ENCODE results near the gene DAAM1.

DAAM1 gene

DNA sequence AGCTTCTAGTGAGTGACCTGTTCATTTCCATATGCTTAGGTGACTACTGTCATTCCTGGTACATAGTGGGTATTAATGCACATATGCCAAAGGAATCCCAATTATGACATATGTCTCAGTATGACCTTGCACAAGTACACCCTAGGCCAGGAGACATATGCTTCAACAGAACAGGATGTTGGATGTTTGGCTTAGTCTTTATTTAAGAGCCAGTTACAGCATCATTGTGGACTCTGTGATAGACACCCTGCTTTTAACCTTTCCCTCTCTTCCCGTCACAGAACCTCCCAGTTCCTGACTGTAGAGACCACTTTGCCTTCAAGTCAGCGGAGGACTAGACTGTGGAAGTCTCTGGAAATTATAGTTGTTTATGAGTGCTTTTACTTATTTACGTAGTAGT, 72.9 kb downstream of the DAAM1 start:
- no peak for DNase-seq

DNA sequence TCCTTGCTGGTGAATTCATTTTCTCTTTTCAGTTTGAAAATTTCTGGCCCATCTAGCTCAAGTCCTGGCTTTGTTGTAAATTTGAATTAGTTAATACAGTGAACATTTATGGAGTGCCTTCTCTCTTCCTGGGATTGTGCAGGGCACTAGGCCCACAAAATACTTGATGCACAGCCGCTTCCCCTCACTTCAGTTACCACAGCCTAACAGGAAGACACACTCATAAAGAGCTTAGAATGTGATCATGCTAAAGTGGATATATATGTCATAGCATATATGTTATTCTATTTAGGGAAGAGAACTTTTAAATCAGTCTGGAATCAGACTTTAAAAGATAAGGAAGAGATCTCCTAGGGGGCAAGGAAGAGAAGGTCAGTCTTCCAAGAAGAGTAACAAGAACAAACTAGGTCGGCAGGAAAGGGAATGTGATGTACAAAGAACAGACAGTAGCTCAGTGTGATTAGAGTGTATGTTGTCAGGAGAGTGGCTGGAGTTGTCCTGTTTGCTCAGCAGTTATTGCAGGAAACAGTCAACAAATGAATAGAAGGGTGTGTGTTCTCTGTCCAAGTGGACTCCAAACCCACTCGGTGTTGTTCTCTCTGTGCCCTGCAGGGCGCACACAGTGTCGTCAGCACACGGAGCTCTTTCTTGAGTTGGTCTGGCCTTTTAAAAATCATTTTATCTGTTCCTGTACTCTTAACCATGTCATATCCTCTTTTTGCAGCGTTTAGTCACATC, 74.4 kb downstream of the DAAM1 start:
- no peak for DNase-seq

DNA sequence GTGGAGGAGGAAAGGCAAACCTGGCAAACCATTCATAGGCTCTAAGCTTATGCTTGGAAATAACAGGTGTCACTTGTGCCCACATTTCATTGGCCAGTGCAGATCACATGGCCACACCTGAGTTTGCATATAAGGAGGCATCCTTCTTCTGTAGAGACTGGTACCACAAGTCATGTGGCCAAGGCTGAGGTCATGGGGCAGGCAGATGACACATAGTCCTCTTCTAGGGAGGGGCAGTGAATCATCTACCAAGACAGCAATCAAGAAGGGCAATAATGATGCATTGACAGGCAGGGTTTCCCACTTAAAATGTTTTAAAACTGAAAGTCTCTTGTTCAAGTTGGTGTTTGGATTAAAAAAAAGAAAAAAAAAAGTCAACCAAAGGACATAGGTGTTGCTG, 77.3 kb downstream of the DAAM1 start:
- peak; percentile 63 for DNase-seq

DNA sequence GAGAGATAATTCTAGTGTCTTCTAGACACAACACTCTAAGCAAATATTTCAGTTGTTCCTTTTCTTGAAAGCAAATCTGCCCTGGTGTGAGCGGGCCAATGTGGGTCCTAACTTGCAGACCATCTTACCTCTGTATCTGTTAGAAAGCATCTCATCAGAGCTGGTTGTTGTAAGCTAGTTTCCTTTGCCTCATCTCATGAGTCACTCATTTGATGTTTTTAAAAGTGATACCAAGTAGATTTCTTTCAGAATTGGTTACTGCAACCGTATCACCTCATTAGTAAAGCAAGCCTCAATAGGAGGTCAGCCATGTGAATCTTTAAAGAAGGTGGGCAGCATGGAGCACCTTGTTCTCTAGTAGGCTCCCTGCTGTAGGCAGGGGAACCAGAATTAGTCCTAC, 78.6 kb downstream of the DAAM1 start:
- no peak for DNase-seq

DNA sequence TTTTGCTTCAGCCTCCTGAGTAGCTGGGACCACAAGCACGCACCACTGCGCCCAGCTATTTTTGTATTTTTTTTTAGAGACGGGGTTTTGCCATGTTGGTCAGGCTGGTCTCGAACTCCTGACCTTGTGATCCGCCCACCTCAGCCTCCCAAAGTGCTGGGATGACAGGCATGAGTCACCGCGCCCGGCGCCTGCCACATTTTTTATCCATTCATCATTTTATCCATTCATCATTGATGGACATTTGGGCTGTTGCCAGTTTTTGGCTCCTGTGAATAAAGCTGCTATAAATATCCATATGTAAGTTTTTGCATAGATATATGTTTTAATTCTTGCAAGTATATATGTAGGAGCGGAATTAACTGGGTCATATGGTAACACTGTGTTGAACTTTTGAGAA, 79.5 kb downstream of the DAAM1 start:
- no peak for DNase-seq

DNA sequence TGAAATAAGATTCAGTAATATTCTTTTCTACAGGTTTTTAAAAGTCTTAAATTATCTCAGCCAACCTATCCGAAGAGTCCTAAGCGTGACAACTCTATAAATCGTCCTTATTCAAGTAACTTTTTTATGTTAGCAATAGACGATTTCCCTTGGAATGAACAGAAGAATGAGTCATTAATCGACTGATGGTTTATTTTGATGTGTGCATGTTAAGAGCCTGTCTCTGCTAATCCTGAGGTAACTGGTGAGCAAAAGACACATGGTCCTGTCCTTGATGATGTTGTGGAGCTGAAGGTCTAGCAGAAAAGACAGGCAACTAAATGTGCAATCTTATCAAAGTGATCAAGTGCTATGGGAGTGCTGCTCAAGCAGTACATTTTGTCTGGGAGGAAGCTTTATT, 80.4 kb downstream of the DAAM1 start:
- DNase-seq = no peak

DNA sequence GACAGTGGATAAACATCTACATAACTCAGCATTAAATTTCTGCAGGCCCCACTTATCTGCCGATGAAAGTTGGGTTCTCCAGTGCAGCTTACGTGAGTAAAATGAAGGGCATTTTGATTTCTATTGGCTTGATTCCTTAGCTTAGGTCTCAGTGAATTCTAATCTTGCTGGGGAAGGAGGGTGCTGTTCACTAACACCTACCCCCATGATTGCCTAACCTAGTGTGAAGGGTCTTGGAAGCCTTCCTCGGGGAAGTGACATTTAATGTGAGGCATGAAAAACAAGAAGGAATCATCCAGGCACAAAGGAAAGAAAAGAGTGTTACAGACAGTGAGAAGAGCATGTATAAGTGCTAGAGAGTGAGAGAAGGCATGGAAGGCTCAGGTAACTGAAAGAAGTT, 81.0 kb downstream of the DAAM1 start:
- DNase-seq = no peak

DNA sequence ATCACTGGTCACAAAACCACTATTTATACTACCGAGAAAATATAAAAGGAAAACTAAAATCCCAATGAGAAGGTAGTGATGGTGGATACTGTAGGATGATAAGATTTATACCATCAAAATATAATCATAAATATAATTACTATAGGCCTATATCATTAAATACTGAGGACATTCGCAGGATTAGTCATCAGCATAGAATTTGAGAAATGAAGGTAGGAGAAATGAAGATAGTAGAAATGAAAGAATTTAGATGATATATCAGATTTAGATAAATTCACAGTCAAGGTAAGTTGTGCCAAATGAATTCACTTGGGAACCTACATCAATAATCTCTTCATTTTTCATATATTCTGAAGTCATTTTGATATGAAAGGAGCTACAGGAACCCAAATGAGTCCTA, 82.8 kb downstream of the DAAM1 start:
- DNase-seq = no peak

DNA sequence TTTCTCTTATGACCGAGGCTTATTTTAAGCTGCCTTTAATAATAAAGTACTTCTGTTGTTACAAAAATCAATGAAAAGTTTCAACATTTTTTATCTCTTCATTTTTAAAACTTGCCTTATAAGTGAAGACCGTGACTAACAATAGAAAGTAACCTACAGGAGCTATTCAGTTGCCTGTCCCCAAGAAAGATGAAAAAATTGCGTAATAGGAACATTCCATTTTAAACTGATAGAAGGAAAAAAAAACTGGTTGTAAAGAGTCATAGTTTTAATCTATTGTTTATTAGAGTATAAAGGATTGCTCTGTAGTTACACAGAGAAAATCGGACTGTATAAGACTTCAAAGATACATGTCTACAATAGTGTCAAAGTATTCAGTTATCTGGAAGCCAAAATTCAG, 83.3 kb downstream of the DAAM1 start:
- DNase-seq = no peak

DNA sequence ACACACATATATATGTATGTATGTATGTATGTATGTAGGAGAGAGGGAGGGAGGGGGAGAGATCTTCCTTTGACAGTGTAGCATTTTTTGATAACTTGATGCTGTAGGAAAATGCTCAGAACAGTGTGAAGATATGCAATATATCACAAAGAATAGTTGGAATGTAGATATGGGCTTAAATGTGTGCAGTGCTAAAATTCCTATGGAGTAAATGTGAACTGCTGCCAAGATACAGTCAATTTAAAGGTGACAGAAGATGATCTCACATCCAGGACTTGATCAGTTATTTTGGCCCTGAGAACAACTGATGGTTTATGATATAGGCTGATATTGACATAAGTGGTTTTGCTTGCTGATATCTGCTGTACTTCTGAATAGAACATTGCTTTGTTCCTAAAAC, 84.2 kb downstream of the DAAM1 start:
- no peak for DNase-seq

DNA sequence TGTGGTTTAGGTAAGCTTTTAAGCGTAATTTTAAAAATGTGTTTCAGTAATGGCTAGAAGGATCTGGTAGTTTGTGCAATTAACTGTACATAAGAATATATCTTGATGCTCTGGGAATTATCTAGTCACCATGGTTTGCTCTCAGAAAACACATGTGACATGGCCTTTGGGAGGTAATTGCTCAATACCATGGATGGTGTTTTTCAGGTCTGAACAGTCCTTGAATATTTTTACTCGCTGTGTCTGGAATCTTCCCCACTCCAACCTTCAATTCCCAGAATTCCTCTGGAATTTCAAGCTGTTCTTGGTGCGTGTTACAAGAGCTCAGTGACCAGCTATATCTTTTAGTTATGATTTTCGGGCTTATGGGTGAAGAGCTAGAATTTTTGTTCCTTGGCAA, 85.3 kb downstream of the DAAM1 start:
- DNase-seq = no peak

DNA sequence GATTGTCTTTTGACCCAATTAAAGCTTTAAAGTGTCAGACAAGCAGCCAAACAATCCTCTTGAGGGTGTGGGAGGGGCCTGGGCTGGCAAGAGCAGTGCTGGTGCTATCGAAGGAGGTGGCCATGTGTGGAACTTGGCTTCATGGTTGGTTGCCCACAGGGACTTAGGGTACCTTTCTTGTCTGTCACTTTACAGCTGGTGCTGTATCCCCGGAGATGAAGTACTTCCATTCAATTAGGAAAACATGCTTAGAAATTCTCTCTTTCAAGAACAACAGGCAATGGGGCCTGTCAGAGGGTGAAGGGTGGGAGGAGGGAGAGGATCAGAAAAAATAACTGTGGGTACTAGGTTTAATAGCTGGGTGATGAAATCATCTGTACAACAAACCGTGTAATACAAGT, 86.5 kb downstream of the DAAM1 start:
- DNase-seq = no peak

DNA sequence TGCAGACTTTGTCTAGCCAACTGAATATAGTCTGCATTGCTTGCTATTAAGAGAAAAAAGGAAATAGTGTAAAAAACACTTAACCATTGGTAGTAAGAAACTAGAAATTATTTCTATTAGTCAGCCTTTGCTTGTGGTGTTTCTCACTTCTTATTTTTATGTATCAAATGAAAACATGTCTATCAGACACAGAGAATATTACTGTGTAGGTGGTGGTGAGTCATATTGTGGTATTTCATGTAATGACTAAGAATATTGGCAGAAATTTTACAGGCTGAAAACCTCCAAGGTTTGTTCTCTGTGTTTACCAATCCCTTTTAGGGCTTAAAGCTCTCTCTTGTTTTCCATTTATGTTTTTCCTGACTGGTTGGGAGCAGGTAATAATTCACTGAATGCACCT, 87.2 kb downstream of the DAAM1 start:
- no peak for DNase-seq

DNA sequence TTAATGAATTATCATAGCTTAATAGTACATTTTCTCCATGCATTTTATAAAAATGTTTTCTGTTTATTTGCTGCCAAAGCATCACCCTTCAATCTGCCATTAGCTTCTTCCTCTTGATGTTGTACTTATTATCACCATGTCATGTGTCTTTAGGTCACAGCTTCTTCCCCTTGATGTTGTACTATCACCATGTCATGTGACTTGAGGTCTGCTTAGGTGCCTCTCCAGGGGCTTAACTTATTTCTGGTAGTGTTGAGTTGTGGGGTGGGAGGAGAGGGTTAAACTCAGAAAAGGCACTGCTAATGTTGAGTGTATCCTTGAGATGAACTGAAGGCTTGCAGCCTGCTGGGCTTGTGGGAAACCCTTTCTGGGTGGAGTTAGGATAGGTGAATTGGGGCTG, 87.8 kb downstream of the DAAM1 start:
- no peak for DNase-seq

DNA sequence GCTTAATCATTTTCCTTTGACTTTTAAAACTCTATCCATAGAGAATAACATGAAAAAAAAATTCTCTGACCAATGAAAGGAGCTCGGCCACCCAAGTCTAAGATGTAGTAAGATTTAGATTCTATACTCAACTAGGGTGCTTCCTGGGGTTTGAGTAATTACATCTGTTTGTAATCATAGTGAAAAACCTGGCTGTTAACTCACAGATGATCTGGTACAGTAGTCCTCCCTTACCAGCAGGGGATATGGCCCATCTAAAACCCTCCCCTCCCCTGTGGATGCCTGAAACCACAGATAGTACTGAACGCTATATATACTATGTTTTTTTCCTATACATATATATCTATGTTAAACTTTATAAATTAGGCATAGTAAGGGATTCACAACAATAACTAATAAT, 89.2 kb downstream of the DAAM1 start:
- no peak for DNase-seq

DNA sequence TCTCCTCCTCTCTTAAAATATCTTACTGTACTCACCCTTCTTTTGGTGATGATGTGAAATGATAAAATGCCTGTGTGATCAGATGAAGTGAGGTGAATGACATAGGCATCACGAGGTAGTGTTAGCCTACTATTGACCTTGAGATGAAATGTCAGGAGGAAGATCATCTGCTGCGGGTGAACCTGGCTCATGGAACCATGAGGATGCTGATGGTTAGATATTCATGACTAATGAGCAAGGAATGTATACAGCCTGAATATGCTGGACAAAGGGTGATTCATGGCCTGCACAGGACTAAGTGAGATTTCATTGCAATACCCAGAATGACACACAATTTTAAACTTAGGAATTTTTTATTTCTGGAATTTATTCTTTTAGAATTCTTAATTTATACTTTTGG, 89.6 kb downstream of the DAAM1 start:
- DNase-seq = no peak

DNA sequence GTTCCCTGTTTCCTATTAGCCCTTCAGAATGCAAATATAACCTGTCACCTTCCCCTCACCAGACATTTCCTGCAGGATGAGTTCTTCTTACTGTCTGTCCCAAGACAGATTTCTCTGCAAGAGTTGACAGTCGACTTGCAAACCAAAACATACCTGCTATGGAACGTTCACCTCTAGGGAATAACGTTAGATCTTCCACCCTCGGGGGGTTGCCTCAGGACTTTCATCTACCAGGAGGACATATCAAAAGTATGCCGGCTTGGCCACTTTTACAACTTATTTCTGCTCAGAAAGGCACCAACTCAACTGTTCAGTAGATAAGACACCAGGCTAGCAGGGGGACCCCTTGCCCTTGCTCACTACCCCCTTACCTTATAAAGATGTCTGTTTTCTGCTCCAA, 92.5 kb downstream of the DAAM1 start:
- DNase-seq = no peak

DNA sequence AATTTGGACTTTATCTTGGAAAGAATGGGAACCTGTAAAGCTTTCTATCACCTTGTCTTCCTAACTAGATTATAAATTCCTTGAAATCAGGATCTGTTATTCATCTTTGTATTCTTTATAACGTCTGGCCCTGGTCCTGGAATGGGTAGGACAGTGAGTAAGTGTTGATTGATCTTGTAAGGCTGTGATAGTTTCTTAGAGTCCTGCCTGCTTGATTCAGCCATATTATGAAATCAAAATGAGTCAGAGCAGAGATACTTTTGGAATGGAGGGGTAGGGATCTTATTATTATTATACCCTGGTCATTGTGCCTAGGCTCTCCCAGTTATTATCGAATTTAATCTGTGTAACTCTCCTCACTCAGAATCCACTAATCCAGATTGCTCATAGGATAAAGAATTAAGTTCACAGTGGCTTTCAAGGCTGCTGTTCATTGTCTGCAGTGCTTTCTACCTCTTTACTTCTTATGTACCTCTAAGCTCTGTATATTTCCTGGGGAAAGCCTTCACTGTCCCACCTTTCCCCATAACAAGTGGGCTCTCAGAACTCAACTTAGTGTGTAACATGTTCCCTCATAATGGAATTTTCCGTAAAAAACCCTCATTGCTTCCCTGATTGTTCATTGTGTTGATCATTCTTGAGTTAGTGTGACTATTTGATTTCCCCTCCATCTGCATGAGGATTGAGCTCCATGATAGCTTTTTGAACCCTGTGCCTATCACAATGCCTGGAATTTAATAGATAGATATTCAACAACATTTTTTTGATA, 93.3 kb downstream of the DAAM1 start:
- no peak for DNase-seq

DNA sequence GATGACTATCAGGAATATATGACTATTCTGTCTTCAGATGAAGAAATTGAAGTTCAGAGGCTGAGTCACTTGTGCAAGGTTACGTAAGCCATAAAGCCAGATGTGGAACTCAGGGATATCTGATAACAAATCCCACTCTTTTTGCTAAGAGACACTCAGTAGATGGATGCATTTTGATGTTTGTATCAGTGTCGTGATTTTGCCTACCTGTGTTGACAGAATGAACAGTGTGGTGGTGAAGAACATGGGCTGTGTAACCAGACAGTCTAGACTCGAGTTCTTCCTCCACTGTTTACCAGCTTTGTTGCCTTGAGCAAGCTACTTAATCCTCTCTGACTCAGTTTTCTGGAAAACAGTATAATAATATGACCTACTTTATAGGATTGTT, 93.9 kb downstream of the DAAM1 start:
- DNase-seq = no peak

DNA sequence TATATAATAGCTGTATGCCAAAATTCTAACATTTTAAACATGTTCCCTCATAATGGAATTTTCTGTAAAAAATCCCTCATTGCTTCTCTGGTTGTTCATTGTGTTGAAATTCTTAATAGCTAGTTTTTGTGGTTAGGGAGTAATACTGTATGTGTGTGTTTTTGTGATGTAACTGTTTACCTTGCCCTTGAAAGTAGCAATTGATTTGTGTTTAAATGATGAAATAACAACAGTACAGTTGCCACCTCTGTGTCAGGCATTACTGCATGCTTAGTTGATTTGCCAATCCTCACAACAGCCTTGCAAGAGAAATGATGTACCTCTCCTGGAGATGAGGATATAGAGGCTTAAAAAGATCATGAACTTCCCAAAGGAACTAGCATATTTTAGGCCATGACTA, 94.9 kb downstream of the DAAM1 start:
- no peak for DNase-seq

DNA sequence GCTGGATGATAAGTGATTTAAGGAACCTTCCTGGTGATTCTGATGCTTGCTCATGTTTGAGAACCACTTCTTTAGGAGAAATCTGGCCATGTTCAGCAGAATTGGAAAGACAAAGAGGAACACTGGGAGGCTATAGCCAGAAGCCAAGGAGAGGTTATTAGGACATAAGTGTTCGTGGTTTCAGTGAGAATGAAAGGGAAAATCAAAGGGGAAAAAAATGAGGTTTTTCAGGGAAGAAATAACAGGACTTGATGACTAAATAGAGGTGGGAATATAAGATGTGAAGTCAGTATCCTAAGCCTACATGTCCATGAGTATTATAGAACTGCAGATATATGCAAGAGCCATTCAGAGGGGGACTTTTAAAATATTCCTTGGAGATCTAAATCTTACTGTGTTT, 95.6 kb downstream of the DAAM1 start:
- no peak for DNase-seq

DNA sequence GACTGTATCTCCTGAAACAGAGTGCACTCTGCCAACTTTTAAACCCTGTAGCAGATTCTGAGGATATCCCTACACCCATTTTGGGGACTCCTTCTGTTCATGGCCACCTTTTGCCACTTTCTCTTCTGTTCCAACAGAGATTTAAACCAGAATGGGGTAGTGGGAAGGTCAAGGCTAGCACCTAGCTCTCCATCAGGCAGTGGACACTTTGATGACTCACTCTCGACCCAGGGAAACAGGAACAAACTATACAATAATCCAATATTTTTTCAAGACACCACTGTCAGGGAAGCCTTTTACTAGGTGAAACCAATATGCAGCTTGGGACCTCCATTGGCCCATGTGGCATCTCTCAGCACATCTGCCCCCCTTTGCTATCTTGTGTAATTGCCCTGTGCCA, 103.6 kb downstream of the DAAM1 start:
- DNase-seq = no peak

DNA sequence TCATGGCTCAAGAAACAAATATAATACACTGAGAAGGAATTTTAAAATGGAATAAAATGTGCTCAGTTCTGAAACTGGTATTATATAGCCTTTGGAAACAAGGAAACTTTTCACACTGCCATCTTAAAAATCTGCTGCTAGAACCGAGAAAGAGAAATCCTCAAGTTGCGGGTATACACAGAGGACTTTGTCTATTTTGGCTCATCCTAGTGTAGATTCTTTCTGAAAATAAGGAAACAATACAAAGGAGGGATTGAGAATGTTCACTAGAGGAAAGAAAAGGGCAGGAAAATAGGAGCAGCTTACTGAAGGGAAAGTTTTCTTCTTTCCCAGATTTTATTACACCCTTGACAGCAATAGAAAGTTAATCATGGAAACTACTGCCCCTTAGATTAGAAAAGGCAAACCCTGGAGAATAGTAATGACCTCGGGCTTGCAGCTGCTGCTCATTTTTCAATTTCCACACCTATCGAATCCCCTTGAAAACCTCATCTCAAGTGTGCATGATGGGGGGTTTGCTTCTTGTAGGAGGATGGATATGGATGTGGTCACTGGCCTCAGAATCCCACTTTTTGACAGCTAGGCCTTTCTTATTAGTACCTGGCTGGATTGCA, 104.6 kb downstream of the DAAM1 start:
- DNase-seq = no peak

DNA sequence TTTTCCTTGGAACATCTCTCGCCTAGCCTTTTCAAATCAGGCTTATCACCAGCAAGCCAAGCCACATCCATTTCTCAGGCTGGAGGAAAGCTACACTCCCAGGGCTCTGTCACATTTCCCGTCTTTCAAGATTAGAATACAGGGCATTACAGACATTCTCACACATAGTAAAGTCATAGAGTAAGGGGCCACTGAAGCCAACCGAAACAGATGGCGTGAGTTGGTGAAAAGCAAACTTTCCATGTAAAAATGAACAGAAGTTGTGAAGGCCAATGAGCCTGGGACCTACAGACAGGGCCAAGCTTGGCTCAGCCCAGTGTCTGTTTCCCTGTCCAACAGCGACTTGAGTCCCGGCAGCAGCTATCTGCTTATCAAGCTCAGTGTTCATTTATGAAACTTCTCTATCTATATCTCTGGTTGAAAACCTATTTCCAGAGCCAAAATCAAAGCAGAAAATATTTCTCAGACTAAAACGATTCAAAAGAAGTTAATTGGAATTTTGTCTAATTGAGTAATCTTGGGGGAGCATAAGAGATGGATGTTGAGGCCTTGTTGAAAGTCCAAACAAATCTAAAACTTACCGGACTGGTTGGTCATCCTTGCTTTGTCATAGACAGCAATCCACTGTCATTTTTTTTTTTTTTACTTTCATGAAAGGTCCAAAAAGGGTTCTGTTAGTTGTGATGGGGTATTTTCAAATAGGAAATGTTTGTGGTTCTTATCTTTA, 105.6 kb downstream of the DAAM1 start:
- no peak for DNase-seq
